IMR-90 (cell line): ENCODE results near the gene OSTC. TPM values are rescaled to one million over a fixed set of nuclear protein-coding genes. Genes with fewer than 3 reads are reported as not detected.

Experiments used
- ATAC-seq: fragments of 200-7000 bp; cut with Tn5 transposase; 2 replicates; pipeline ENCODE4 v1.9.1; 2020; ENCODE audit warnings: low read depth, mild to moderate bottlenecking, moderate library complexity
- BruUV-seq: library from RNA; stranded (reverse); fragments of 400-500 nt; replicated peaks from 2 replicates; lab custom pipeline; 2021; lab: Mats Ljungman, UMichigan
- CTCF ChIA-PET: fragments of 300-600 bp; formaldehyde crosslinking; extraction: SDS; loops from one replicate; lab custom pipeline; 2021; ENCODE audit warnings: antibody characterized with exemption; lab: Yijun Ruan, JAX
- POLR2A ChIA-PET: fragments of 300-600 bp; sonication (Branson Sonifier 250); formaldehyde crosslinking; loops from one replicate; lab custom pipeline; 2022; ENCODE audit warnings: antibody characterized with exemption; ENCODE audit not compliant: unreplicated experiment; lab: Charles Lee
- DNase-seq: peaks from one replicate; pipeline ENCODE4 v3.0.0; 2013
- H2AFZ ChIP-seq: replicated peaks from 2 replicates; pipeline ENCODE3; 2013; ENCODE audit warnings: low read length, mild to moderate bottlenecking; ENCODE audit not compliant: poor library complexity
- H2AK5ac ChIP-seq: 2 replicates; pipeline ENCODE4 v1.6.1; 2013; ENCODE audit warnings: low read depth, low read length, inconsistent platforms
- H2AK9ac ChIP-seq: replicated peaks from 2 replicates; pipeline ENCODE3; 2013; ENCODE audit warnings: mild to moderate bottlenecking, low read depth, low read length, moderate library complexity; ENCODE audit not compliant: poor library complexity
- H2BK120ac ChIP-seq: 2 replicates; pipeline ENCODE4 v1.6.1; 2013; ENCODE audit warnings: low read depth, low read length, inconsistent platforms
- H2BK15ac ChIP-seq: 3 replicates; pipeline ENCODE4 v1.6.1; 2013; ENCODE audit warnings: low read depth, low read length, inconsistent platforms
- H2BK20ac ChIP-seq: 2 replicates; pipeline ENCODE4 v1.6.1; 2013; ENCODE audit warnings: low read depth, mild to moderate bottlenecking, inconsistent platforms, low read length, moderate library complexity
- H2BK5ac ChIP-seq: 2 replicates; pipeline ENCODE4 v1.6.1; 2013; ENCODE audit warnings: mild to moderate bottlenecking, low read depth, low read length, inconsistent platforms; ENCODE audit not compliant: poor library complexity, severe bottlenecking
- H3K14ac ChIP-seq: replicated peaks from 2 replicates; pipeline ENCODE4 v1.6.1; 2013; ENCODE audit warnings: low read depth, low read length, inconsistent platforms
- H3K18ac ChIP-seq: 2 replicates; pipeline ENCODE4 v1.6.1; 2013; ENCODE audit warnings: low read depth, low read length, control low read depth
- H3K23ac ChIP-seq: 2 replicates; pipeline ENCODE4 v1.6.1; 2013; ENCODE audit warnings: low read depth, low read length, inconsistent platforms
- H3K27ac ChIP-seq: 2 replicates; pipeline ENCODE4 v1.5.1; 2013; ENCODE audit warnings: mild to moderate bottlenecking, control low read depth, low read length; ENCODE audit not compliant: insufficient read depth
- H3K27me3 ChIP-seq: 2 replicates; pipeline ENCODE4 v1.6.1; 2013; ENCODE audit warnings: low read length; ENCODE audit not compliant: control insufficient read depth, insufficient read depth
- H3K36me3 ChIP-seq: 2 replicates; pipeline ENCODE4 v1.6.1; 2013; ENCODE audit warnings: low read length, mixed read lengths; ENCODE audit not compliant: control insufficient read depth, insufficient read depth
- H3K4ac ChIP-seq: 2 replicates; pipeline ENCODE4 v1.6.1; 2013; ENCODE audit warnings: low read depth, low read length, inconsistent platforms
- H3K4me1 ChIP-seq: 2 replicates; pipeline ENCODE4 v1.6.1; 2013; ENCODE audit warnings: low read length, mixed read lengths; ENCODE audit not compliant: control insufficient read depth, insufficient read depth
- H3K4me2 ChIP-seq: 2 replicates; pipeline ENCODE4 v1.6.1; 2013; ENCODE audit warnings: low read depth, mild to moderate bottlenecking, control low read depth, low read length, moderate library complexity
- H3K4me3 ChIP-seq: 2 replicates; pipeline ENCODE4 v1.5.1; 2013; ENCODE audit warnings: low read depth, mild to moderate bottlenecking, control low read depth, low read length, moderate library complexity; ENCODE audit not compliant: insufficient read depth
- H3K56ac ChIP-seq: 2 replicates; pipeline ENCODE4 v1.6.1; 2013; ENCODE audit warnings: low read length, inconsistent platforms; ENCODE audit not compliant: insufficient read depth; ENCODE audit errors: extremely low read depth
- H3K79me1 ChIP-seq, 2 experiments: 2 replicates each; pipeline ENCODE4 v1.6.1; 2013; ENCODE audit warnings: low read length in 2 of 2, inconsistent platforms in 1 of 2, low read depth in 1 of 2
- H3K9ac ChIP-seq: 2 replicates; pipeline ENCODE4 v1.6.1; 2013; ENCODE audit warnings: low read depth, low read length, control low read depth
- H3K9me1 ChIP-seq: 2 replicates; pipeline ENCODE4 v1.6.1; 2013; ENCODE audit warnings: low read length, inconsistent platforms; ENCODE audit not compliant: insufficient read depth
- H3K9me3 ChIP-seq: 2 replicates; pipeline ENCODE4 v1.6.1; 2013; ENCODE audit warnings: low read length; ENCODE audit not compliant: control insufficient read depth, insufficient read depth
- H4K20me1 ChIP-seq: 2 replicates; pipeline ENCODE4 v1.6.1; 2013; ENCODE audit warnings: low read length, inconsistent platforms; ENCODE audit not compliant: insufficient read depth
- H4K5ac ChIP-seq: 2 replicates; pipeline ENCODE4 v1.6.1; 2013; ENCODE audit warnings: mild to moderate bottlenecking, low read depth, low read length, control low read depth
- H4K8ac ChIP-seq, 2 experiments: 2 replicates each; pipeline ENCODE4 v1.6.1; 2013; ENCODE audit warnings: low read depth in 2 of 2, low read length in 2 of 2, control low read depth in 1 of 2, inconsistent platforms in 1 of 2
- H4K91ac ChIP-seq: 2 replicates; pipeline ENCODE4 v1.6.1; 2013; ENCODE audit warnings: low read depth, low read length, inconsistent platforms; ENCODE audit not compliant: insufficient read depth
- BHLHE40 ChIP-seq: fragments of 150-350 bp; IDR thresholded peaks from 2 replicates; pipeline ENCODE4 v1.6.1; 2016; ENCODE audit warnings: mild to moderate bottlenecking, low read depth, low read length
- CHD1 ChIP-seq: IDR thresholded peaks from 2 replicates; pipeline ENCODE4 v1.6.1; 2012; ENCODE audit warnings: low read depth, low read length, improper control_type of control experiment
- FOS ChIP-seq: fragments of 150-350 bp; IDR thresholded peaks from 2 replicates; pipeline ENCODE4 v1.6.1; 2016; ENCODE audit warnings: low read depth, low read length
- MAFK ChIP-seq: IDR thresholded peaks from 2 replicates; pipeline ENCODE4 v1.6.1; 2012; ENCODE audit warnings: low read depth, low read length, improper control_type of control experiment
- MAZ ChIP-seq: IDR thresholded peaks from 2 replicates; pipeline ENCODE4 v1.6.1; 2012; ENCODE audit warnings: low read depth, mild to moderate bottlenecking, low read length, improper control_type of control experiment, moderate library complexity, borderline replicate concordance
- MXI1 ChIP-seq: IDR thresholded peaks from 2 replicates; pipeline ENCODE4 v1.6.1; 2012; ENCODE audit warnings: low read depth, mild to moderate bottlenecking, low read length, moderate library complexity, borderline replicate concordance
- NFE2L2 ChIP-seq: fragments of 150-350 bp; IDR thresholded peaks from 2 replicates; pipeline ENCODE4 v1.6.1; 2016; ENCODE audit warnings: low read depth, mild to moderate bottlenecking, low read length
- POLR2A ChIP-seq: IDR thresholded peaks from 2 replicates; pipeline ENCODE4 v1.6.1; 2012; ENCODE audit warnings: mild to moderate bottlenecking, low read depth, low read length
- RCOR1 ChIP-seq: IDR thresholded peaks from 2 replicates; pipeline ENCODE4 v1.6.1; 2012; ENCODE audit warnings: mild to moderate bottlenecking, low read length, improper control_type of control experiment; ENCODE audit not compliant: insufficient replicate concordance
- RFX5 ChIP-seq: IDR thresholded peaks from 2 replicates; pipeline ENCODE4 v1.8.0; 2012; ENCODE audit warnings: low read depth, mild to moderate bottlenecking, low read length, moderate library complexity
- SMC3 ChIP-seq: fragments of 150-350 bp; IDR thresholded peaks from 2 replicates; pipeline ENCODE4 v1.6.1; 2016; ENCODE audit warnings: low read depth, mild to moderate bottlenecking, antibody characterized with exemption, low read length, moderate library complexity
- WGBS, 2 experiments: methylation state at CpG; one replicate each; pipeline versions ENCODE4 v1.1.5 to v1.1.7; 2013; ENCODE audit warnings: missing lambda C conversion rate in 2 of 2; ENCODE audit not compliant: insufficient read length in 1 of 2; ENCODE audit errors: extremely low coverage in 2 of 2; 5-methylcytosine and 5-hydroxymethylcytosine counted together
- dilution Hi-C: fragments of 300-500 bp; cut with HindIII; formaldehyde crosslinking; loops from one replicate; pipeline ENCODE4 v1.14.3; 2018; ENCODE audit warnings: low sequenced_read_pairs; ENCODE audit not compliant: unreplicated experiment
- in situ Hi-C: fragments of 300-500 bp; cut with MboI; formaldehyde crosslinking; loops from 3 replicates; pipeline ENCODE4 v1.14.3; 2019; ENCODE audit warnings: low sequenced_read_pairs, inconsistent platforms, mixed read lengths
- intact Hi-C: fragments of 100-400 bp; cut with micrococcal nuclease; formaldehyde crosslinking; loops from 2 replicates; pipeline ENCODE4 v1.10.0; 2022
- polyA plus RNA-seq, 3 experiments: library from polyadenylated mRNA; depleted of rRNA; stranded (reverse); fragments of >200 nt; gene quantifications; 2 replicates each; pipeline ENCODE4 v1.2.3, GENCODE V29; 2012; ENCODE audit warnings: low replicate concordance in 1 of 3
- total RNA-seq: library from RNA; depleted of rRNA; stranded (reverse); fragments of >200 nt; gene quantifications from 2 replicates; pipeline ENCODE4 v1.2.3, GENCODE V29; 2012
- TF ChIP-seq, protein P1 (sequence below): conservative IDR thresholded peaks from 2 replicates; pipeline ENCODE4 v1.5.1; 2012; ENCODE audit warnings: mild to moderate bottlenecking, low read depth, low read length, improper control_type of control experiment
- TF ChIP-seq, protein P2 (sequence below): fragments of 150-350 bp; IDR thresholded peaks from 2 replicates; pipeline ENCODE4 v1.6.1; 2016; ENCODE audit warnings: low read depth, mild to moderate bottlenecking, low read length, moderate library complexity, borderline replicate concordance

OSTC gene
- total and polyA plus RNA-seq, 2 of the 4 experiments (the other 2 are of a cell fraction): 173 to 13,576 TPM

DNA sequence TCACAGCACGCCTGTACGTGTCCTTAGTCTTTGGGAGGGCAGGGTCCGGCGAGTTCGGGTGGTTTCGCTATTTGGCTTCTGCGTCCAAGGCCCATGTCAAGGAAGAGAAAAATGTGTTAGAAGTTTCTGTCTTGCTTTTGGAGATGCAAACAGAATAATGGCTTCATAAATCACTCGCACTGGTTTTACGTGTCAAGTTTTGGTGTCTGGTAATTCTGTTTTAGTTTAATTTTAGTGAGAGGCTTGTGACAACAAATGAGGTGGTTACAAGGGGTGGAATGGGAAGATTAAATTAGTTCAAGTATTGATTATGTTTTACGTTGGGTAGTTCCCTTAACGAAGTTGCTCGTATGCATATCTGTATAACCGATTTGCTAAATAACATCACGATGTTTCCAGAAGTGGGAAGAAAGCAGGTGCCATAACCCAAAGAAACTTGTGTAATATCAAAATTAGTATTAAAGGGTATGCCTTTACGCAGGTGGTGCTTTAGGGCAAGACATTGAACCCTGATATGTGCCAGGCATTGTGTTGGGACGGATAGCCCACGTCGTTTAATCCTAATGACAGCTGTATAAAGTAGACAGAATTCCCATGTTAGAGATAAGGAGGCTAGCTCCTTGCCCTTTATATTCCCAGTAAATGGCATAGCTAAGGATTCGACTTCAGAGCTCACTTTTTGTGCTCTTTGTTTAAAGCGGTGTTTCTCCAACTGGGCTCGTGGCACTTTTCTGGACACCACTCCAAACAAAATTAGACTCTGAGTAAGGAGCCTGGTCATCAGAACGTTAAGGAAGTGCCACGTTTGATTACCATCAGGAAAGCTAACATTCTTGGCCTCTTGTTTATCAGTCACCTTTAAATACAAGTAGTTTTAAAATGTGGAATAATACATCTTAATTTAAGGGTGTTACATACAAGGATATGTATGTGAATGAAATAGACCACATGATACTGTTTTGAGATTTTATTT lies 29.2 kb upstream of the OSTC start:
- Histone ChIP-seq H2BK15ac (no peak overlapping the region), H3K4me2 (peak overlapping the region; percentile 100), H3K4me3 (peak overlapping the region; percentile 78), H3K18ac (no peak overlapping the region; the same call in 1 of the 2 replicates), H3K9ac (peak overlapping the region; percentile 86), H2BK20ac (no peak overlapping the region), H3K23ac (peak overlapping the region; percentile 65), H2AFZ (peak overlapping the region; percentile 90), H4K8ac (peak overlapping the region; percentile 72 to 86), H2AK9ac (peak overlapping the region; percentile 94), H3K9me3 (no peaks in the 10 kb centered on the region), H3K4me1 (peaks cover 2% of the 10 kb centered on the region; the same call in 1 of the 2 replicates), H2BK5ac (peak overlapping the region; percentile 70), H3K4ac (peak overlapping the region; percentile 81), H3K56ac (peak overlapping the region; percentile 85), H2BK120ac (no peak overlapping the region), H3K36me3 (peaks cover 26% of the 10 kb centered on the region), H4K5ac (peak overlapping the region; percentile 85), H3K27ac (peak overlapping the region; percentile 69), H4K91ac (peak overlapping the region; percentile 68), H3K27me3 (no peaks in the 10 kb centered on the region), H3K9me1 (no peaks in the 10 kb centered on the region; the same call in 1 of the 2 replicates), H3K79me1 (peaks cover 12 to 40% of the 10 kb centered on the region in 2 experiments), H4K20me1 (peaks cover 42% of the 10 kb centered on the region), H3K14ac (peak overlapping the region; percentile 94), H2AK5ac (peak overlapping the region; percentile 72)
- DNase-seq (peak; percentile 21), ATAC-seq (no peak; the same call in 1 of the 2 replicates)
- TSS peak; percentile 76 for BruUV-seq
- in situ Hi-C loops: no loop called here
- WGBS, 2 experiments: 75% methylated on average over 2 of the region's 23 CpGs; no CpG with 5 or more reads in 1 of the 2 experiments
- intact Hi-C loops: loop anchor here (1.0 kb wide), 1 partner anchor 30 kb away; no protein-coding TSS in a partner anchor
- dilution Hi-C loops: no loop called here
- CTCF ChIA-PET: interaction anchor here (0.6 kb wide), 1 partner anchor 439 kb away, joined by 4 read pairs; no protein-coding TSS in a partner anchor
- POLR2A ChIA-PET: no interaction called here
- TF ChIP-seq POLR2A (no peak), MAFK (no peak), CHD1 (no peak), SMC3 (no peak), FOS (no peak), MXI1 (no peak; the same call in 1 of the 2 replicates), MAZ (no peak), RCOR1 (no peak), RFX5 (no peak), NFE2L2 (no peak), BHLHE40 (no peak)
- TF ChIP-seq, protein P1, sequence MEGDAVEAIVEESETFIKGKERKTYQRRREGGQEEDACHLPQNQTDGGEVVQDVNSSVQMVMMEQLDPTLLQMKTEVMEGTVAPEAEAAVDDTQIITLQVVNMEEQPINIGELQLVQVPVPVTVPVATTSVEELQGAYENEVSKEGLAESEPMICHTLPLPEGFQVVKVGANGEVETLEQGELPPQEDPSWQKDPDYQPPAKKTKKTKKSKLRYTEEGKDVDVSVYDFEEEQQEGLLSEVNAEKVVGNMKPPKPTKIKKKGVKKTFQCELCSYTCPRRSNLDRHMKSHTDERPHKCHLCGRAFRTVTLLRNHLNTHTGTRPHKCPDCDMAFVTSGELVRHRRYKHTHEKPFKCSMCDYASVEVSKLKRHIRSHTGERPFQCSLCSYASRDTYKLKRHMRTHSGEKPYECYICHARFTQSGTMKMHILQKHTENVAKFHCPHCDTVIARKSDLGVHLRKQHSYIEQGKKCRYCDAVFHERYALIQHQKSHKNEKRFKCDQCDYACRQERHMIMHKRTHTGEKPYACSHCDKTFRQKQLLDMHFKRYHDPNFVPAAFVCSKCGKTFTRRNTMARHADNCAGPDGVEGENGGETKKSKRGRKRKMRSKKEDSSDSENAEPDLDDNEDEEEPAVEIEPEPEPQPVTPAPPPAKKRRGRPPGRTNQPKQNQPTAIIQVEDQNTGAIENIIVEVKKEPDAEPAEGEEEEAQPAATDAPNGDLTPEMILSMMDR: no peak
- TF ChIP-seq, protein P2, sequence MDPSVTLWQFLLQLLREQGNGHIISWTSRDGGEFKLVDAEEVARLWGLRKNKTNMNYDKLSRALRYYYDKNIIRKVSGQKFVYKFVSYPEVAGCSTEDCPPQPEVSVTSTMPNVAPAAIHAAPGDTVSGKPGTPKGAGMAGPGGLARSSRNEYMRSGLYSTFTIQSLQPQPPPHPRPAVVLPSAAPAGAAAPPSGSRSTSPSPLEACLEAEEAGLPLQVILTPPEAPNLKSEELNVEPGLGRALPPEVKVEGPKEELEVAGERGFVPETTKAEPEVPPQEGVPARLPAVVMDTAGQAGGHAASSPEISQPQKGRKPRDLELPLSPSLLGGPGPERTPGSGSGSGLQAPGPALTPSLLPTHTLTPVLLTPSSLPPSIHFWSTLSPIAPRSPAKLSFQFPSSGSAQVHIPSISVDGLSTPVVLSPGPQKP: no peak
